Measurements from ENCODE around the gene IPCEF1. TPM values are rescaled to one million over a fixed set of nuclear protein-coding genes. Genes with fewer than 3 reads are reported as not detected.

IPCEF1 gene, protein sequence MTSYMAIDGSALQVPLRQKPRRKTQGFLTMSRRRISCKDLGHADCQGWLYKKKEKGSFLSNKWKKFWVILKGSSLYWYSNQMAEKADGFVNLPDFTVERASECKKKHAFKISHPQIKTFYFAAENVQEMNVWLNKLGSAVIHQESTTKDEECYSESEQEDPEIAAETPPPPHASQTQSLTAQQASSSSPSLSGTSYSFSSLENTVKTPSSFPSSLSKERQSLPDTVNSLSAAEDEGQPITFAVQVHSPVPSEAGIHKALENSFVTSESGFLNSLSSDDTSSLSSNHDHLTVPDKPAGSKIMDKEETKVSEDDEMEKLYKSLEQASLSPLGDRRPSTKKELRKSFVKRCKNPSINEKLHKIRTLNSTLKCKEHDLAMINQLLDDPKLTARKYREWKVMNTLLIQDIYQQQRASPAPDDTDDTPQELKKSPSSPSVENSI
- polyA plus RNA-seq (ENCODE audit: insufficient read length in 4 of 4): 1 to 10 TPM; 3.1 to 8.0 (median 6.7) TPM

DNA sequence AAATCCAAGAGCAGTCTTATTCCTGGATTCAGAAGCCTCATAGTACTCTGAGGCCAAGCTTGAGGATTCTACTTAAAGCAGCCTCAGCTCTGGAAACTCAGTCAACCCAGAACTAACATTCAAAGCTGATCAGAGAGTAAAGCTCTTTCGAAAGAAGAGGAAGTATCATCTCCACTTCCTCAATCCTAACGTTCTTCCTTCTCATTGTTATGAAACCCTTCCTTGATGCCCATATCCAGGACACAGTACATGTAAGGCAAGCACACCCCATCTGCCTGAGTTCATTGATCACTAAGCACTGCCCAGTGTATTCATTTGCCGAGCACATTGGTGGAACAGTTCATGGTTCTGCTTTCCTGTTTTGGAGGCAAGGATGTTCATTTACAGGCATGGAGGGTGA lies at the start of gene IPCEF1:
IPCEF1 (minus strand) TSS at position 114 of the 400 bp plus-strand sequence. CDS start 90,856 bp downstream, outside the sequence.
- DNase-seq (ENCODE audit: low read depth in 4 of 4, low spot score in 3 of 4): no peak

DNA sequence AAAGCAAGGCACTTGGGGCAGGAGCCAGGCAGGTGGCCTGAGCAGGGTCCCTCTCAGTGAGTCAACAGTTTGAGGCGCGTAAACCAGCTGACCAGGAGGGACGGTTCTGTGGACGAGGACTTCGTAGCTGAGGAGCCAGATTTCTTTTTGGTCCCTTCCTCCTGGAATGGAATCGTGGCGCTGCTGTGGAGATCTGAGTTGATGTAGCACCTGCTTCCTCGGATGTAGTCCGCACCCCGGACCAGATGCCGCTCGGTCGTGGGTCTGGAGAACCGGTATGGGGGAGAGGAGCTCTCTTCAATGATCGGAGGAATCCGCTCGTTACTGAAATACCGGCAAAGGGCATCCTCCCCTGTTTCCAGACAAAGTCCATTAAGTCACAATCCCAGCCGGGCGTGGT lies 49.7 kb upstream of the IPCEF1 start:
- no peak for DNase-seq (ENCODE audit: low read depth in 4 of 4, low spot score in 3 of 4)

DNA sequence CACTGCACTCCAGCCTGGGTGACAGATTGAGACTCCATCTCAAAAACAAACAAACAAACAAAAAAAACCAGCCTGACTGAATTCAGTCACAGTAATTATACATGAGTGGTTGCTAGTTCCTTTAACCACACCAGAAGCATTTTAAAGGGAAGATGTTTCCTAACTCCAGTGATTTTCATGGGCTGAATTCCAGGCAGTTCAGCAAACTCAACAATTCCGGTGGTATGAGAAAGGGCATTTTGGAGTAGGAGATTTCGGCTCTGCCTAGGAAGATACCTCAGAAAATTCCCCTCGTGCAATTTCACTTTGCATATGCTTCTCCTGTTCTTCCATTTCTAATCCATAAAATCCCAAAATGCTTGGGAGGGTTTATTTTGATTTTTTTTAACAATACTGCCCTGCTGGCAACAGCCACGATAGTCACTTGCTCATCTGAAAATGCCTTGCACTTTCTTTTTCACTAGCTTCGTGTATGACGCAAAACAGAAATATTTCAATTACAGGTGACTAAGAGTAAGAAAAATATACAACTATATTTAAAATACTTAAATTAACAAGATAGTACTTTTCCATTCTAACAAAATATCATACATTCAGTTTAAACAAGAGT lies 48.3 kb upstream of the IPCEF1 start:
- no peak for DNase-seq (ENCODE audit: low read depth in 4 of 4, low spot score in 3 of 4)

DNA sequence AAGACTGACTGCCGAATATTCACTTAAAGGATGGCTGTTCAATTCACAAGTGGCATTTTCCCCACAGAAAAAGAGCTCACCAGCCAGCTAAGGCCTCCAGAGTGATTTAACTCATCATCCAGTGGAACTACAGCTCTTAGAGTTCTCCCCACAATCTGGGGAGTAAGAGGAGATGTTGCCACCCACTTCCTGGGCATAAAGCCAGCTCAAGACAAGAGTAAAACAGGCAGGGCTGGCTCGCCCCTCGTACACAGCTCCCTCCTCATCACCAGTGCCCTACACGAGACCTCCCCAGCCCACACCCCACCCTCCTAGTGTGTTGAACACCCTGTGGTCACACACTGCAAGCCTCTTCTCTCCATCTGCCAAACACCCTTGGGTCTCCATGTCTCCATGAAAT lies 47.2 kb upstream of the IPCEF1 start:
- no peak for DNase-seq (ENCODE audit: low read depth in 4 of 4, low spot score in 3 of 4)

DNA sequence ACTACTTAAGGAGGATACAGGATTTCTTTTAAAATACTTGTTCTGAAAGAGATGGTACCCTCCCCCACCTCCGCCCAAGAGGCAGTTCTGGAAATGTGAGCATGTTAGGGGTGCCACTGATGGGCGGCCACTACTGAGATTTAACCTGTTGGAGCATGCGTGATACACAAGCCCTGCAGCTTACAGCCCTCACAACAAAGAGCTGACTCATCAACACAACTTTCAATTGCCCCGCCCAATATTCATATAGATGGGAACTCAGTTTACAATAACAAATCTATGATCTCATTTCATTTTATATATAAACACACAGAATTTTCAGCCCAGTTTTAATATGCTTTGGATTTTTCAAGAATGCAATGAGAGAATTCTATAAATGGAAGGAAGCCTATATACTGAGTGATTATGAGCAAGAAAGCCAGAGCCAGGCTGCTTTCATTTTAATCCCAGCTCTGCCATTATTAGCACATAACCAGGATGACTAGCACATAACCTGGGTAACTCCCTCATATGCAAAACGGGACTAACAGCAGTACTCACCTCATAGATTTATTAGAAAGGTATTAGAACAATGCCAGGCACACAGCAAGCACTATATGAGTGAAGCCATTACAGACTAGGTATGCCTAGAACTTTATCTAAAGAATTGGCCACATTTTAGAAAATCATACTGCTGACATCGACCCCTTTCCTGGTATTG lies 45.6 kb upstream of the IPCEF1 start:
- DNase-seq (ENCODE audit: low read depth in 4 of 4, low spot score in 3 of 4): no peak

DNA sequence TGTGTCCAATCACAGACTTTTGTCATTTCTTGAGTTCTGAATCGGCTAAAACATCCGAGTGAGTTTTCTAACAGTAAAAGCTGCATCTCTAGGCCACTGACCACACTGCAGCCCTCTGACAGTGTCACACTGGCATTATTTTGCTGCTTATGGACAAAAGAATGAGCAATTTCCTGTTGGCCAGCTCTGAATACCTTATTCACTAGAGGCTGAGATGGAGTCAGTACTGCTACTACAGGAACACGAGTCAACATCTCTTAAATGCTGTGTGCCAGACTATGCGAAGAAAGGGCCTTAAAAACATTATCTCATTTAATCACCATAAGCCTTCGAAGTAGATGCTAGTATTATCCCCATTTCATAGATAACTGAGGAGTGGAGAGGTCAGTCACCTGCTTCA lies 42.5 kb upstream of the IPCEF1 start:
- DNase-seq (ENCODE audit: low read depth in 4 of 4, low spot score in 3 of 4): no peak

DNA sequence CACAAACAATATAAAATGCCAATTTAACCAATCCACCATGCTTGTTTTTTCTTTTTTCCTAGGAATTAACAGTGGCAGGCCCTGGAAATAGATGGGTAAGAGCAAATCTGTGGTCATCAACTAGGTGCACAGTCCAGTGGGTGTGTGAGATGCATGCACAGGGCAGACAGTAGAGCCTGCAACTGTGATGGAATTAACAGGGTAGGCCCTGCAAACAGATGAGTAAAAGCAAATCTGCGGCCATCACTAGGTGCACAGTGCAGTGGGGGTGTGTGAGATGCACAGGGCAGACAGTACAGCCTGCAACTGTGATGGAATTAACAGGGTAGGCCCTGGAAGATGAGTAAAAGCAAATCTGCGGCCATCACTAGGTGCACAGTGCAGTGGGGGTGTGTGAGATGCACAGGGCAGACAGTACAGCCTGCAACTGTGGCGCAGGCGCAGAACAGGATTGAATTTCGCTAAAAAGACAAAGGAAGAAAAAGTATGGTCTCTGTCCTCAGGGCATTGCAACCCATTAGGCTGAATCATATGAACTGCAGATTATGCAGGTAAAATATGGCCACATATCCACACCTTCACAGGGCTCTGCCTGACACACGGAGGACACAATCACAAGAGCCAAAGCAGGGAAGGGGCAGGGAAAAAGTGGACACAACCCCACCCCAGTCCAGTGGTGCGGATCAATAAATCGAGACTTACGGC lies 41.0 kb upstream of the IPCEF1 start:
- DNase-seq (ENCODE audit: low read depth in 4 of 4, low spot score in 3 of 4): no peak

DNA sequence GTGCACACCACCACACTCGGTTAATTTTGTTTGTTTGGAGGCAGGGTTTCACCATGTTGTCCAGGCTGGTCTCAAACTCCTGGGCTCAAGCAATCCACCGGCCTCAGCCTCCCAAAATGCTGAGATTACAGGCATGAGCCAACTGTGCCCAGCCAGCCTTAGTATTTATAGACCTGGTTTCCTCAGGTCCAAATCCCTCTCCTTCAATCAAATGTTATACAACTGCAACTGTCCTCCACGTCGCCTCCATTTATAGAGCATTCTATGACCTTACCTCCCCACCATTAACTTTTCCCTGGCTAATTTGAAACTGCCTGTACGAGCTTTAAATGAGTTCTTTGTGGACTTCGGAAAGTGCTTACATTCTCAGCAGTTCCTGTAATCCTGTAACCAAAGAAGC lies 39.3 kb upstream of the IPCEF1 start:
- DNase-seq (ENCODE audit: low read depth in 4 of 4, low spot score in 3 of 4): no peak

DNA sequence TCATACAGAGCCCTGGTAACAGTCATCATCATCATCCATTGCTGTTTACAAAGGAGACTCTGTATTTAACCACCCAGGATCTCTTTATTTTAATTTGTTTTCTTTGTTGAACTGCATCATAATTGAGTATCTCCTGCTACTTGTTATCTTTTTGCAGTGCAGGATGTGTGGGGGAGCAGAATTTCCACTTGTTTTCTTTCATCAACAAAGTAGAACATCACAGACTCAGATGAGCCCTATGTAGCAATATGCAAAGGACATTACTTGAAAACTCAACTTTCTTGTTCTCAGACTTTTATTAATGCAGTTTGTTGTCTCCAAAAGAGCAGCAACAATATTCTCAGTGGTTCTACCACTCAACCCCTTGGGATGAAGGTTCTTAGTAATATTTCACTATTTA lies 38.7 kb upstream of the IPCEF1 start:
- no peak for DNase-seq (ENCODE audit: low read depth in 4 of 4, low spot score in 3 of 4)

DNA sequence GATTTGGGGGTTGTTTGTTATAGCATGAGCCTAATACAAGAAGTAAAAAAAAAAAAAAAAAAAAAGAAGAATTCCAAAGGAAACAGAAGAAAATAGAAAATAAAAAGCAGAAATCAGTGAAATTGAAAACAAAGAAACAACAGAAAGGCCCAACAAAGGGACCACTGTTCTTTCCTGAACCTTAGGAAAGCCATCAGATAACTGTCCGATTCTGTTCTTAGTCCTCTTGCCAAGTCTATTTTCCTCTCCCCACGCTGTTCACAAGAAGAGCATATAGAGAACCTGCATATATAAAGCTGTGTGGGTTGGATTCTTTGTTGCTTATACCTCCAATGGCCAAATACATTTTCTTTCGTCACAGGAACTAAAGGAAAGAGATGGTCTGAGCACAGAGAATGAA lies 38.0 kb upstream of the IPCEF1 start:
- DNase-seq (ENCODE audit: low read depth in 4 of 4, low spot score in 3 of 4): no peak

DNA sequence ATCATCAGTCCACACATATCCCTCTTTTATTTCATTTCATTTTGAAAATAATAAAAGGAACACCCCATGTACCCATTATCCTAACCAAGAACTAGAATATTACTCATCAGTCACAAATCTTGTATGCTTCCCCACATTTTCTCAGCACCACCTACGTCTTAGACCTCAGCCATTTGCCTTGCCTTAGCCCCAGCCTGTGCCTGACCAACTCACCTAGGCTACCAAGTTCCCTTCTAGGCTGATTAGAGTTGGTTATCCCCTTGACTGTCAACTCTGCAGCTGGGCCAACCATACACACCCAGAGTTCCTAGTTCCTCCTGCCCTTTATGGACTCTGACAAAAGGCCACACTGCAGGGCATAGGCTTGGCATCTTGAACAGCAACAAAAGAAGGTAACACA lies 33.4 kb upstream of the IPCEF1 start:
- DNase-seq (ENCODE audit: low read depth in 4 of 4, low spot score in 3 of 4): no peak

DNA sequence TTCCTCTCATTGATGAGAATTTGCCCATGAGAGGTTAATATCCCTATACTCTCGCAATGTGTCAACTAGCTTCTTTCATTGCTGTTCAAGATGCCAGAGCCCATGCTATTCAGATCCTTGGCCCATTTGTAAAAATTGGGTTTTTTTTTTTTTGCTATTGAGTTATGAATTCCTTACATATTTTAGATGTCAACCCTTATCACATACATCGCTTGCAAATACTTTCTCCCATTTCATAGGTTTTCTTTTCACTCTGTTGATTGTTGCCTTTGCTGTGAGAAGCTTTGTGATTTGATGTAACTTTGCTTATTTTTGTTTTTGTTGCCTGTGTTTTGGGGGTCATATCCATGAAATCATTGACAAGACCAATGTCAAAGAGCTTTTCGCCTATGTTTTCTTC lies 32.2 kb upstream of the IPCEF1 start:
- no peak for DNase-seq (ENCODE audit: low read depth in 4 of 4, low spot score in 3 of 4)

DNA sequence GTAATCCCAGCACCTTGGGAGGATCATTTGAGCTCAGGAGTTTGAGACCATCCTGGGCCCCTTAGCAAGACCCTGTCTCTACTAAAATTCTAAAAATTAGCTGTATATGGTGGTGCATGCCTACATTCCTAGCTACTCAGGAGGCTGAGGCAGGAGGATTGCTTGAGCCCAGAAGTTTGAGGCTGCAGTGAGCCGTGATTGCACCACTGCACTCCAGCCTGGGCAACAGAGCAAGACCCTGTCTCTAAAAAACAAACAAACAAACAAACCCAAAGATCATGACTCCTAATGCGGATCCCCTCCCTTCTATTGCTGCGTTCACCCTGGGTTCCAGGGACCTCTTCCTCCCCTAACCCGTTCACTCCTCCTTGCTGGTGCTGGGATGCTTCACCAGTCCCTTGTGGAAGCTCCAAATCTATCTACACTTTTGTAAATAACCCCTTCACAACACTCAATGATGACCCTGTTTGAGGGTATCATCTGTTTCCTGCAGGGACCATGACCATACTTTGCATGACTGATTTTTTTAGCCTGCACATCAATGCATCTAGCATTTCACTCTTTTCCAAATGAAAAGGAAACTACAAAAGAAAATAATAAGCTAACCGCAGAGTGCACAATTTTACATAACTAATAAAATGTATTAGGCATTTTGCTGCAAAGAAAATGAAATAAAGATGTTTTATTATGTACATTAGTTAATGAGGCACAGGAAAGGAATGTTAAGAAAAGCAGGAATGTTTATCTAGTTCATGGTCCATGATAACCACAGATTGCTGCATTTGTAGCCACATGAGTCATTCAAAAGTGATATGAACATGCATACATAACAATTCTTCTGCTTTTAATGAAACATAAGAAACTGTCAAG lies 30.5 kb upstream of the IPCEF1 start:
- no peak for DNase-seq (ENCODE audit: low read depth in 4 of 4, low spot score in 3 of 4)

DNA sequence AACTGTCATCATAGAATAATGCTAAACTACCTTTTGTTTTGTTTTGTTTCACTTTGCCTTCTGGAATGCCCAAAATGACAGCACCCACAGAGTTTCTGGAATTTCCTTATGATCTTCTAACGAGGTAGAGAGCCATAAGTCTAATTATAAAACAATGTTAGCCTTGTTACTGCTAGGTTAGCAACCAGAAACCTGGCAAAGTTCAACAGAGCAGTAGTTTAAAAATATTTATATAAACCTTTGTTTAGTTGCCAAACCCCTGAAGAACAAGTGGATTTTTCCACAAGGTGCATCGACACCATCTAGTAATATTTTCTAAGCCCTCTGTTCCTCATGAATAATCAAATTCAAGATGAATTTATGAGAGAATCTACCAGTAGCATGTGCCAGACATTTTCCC lies 27.6 kb upstream of the IPCEF1 start:
- no peak for DNase-seq (ENCODE audit: low read depth in 4 of 4, low spot score in 3 of 4)

DNA sequence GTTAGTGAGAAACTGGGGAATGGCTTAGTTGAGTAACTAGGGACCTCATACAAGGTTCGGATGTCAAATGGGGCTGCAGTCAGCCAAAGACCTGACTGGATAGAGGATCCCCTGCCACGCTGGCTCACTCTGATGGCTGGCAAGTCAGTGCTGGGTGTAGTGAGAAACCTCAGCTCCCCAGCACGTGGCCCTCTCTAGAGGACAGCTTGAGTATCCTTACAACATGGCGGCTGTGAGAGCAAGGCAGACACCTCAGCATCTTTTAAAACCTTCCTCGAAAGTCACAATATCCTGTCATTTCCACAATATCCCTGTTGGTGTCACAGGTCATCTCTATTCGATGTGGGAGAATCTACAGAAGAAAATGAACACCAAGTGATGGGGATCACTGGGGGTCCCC lies 26.7 kb upstream of the IPCEF1 start:
- no peak for DNase-seq (ENCODE audit: low read depth in 4 of 4, low spot score in 3 of 4)

DNA sequence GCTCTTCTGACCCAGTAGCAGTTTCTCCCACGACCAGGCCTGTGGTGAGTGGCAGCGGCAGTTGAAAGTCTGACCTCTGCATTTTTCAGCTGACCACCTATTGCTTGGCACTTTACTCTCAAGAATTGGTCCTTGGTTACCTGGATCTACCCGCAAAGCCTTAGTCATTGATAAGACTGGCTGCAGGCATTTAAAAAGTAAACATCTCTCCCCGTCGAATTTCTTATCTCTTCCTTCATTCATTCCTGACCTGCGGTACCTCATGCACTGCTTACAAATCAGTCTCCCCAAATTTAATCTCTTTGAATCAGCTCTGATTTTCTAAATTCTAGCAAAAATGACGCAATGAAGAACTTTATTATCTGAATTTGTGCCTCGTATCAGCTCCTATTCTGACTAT lies 26.1 kb upstream of the IPCEF1 start:
- DNase-seq (ENCODE audit: low read depth in 4 of 4, low spot score in 3 of 4): no peak

DNA sequence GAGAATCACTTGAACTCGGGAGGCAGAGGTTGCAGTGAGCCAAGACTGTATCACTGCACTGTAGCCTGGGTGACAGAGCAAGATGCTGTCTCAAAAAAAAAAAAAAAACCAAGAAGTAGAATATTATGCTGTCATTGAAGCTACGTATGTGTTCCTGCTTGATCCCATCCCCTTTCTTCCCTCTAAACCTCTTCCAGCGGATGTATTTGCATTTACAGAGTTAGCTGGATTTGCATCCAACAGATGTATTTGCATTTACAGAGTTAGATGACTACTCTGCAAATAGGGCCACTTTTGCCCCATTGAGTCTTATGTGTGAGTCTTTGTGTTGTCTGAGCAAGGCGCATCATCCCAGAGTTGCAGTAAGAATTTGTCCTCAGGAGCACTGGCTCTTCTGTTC lies 24.9 kb upstream of the IPCEF1 start:
- DNase-seq (ENCODE audit: low read depth in 4 of 4, low spot score in 3 of 4): no peak

DNA sequence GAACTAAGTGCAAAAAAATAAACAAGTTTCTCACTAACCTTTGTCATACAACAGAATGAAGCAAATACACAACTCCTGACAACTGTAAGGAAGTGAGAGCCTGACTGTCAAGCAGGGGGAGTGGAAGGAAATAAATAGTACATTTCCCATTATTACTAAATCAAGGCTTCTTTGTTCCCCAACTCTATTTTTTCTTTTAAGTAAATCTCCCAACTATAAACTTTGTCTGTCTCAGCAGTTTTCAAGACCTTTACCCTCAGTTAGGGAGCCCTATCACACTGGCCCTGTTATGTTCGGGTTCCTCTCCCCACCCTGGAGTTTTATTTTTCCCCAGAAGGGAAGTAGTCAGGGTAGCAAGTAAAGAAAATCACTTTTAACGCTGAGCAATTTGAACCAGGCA lies 24.1 kb upstream of the IPCEF1 start:
- no peak for DNase-seq (ENCODE audit: low read depth in 4 of 4, low spot score in 3 of 4)

DNA sequence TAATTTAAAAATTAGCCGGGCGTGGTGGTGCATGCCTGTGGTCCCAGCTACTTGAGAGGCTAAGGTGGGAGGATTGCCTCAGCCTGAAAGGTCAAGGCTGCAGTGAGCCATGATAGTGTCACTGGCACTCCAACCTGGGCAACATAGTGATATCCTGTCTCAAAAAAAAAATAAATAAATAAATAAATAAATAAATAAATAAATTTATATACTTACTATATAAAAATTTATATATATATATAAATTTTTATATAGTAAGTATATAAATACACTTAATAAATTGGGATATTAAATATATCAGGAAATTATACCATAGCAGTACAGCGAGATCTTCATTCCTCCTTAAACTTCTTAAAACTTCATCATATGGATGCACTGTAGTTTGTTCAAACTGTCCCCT lies 23.0 kb upstream of the IPCEF1 start:
- no peak for DNase-seq (ENCODE audit: low read depth in 4 of 4, low spot score in 3 of 4)

DNA sequence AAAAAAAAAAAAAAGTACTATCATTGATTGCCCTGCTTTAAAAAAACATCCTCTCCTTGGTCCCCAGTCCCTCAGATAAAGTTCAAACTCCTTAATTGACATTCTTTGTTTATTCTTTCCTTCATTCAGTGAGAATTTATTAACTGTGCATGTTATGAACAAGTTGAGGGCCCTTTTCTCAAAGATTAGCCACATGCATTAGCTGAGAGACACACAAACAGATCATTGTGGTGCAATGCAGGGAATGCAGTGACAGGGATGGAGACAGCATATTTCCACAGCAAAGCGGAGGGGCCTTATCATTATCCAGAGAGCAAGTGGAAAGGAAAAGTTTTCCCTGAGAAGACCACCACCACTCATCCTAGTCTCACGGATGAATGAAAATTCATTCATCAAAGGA lies 21.9 kb upstream of the IPCEF1 start:
- DNase-seq (ENCODE audit: low read depth in 4 of 4, low spot score in 3 of 4): no peak
